ENCODE measurements around the gene MCM8. TPM values are rescaled to one million over a fixed set of nuclear protein-coding genes. Genes with fewer than 3 reads are reported as not detected.

Gene MCM8
- total RNA-seq, 1 experiment from 2014 or later, result 28.0 TPM

GRCh38 chr20:5970381-5970780, 19.9 kb downstream of the MCM8 start:
- ChIA-PET CTCF (no interaction called here), POLR2A (no interaction called here)
- TF ChIP-seq FOXP1 (CRISPR knock-in tag; IDR thresholded peaks at IDR 0.05; ENCODE audit: borderline replicate concordance) (no peak), KAT7 (CRISPR knock-in tag; IDR thresholded peaks at IDR 0.05; ENCODE audit: borderline replicate concordance) (no peak)
- TF ChIP-seq, protein P1, sequence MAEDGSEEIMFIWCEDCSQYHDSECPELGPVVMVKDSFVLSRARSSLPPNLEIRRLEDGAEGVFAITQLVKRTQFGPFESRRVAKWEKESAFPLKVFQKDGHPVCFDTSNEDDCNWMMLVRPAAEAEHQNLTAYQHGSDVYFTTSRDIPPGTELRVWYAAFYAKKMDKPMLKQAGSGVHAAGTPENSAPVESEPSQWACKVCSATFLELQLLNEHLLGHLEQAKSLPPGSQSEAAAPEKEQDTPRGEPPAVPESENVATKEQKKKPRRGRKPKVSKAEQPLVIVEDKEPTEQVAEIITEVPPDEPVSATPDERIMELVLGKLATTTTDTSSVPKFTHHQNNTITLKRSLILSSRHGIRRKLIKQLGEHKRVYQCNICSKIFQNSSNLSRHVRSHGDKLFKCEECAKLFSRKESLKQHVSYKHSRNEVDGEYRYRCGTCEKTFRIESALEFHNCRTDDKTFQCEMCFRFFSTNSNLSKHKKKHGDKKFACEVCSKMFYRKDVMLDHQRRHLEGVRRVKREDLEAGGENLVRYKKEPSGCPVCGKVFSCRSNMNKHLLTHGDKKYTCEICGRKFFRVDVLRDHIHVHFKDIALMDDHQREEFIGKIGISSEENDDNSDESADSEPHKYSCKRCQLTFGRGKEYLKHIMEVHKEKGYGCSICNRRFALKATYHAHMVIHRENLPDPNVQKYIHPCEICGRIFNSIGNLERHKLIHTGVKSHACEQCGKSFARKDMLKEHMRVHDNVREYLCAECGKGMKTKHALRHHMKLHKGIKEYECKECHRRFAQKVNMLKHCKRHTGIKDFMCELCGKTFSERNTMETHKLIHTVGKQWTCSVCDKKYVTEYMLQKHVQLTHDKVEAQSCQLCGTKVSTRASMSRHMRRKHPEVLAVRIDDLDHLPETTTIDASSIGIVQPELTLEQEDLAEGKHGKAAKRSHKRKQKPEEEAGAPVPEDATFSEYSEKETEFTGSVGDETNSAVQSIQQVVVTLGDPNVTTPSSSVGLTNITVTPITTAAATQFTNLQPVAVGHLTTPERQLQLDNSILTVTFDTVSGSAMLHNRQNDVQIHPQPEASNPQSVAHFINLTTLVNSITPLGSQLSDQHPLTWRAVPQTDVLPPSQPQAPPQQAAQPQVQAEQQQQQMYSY (CRISPR knock-in tag; IDR thresholded peaks at IDR 0.05), result no peak
- TF ChIP-seq, protein P2, sequence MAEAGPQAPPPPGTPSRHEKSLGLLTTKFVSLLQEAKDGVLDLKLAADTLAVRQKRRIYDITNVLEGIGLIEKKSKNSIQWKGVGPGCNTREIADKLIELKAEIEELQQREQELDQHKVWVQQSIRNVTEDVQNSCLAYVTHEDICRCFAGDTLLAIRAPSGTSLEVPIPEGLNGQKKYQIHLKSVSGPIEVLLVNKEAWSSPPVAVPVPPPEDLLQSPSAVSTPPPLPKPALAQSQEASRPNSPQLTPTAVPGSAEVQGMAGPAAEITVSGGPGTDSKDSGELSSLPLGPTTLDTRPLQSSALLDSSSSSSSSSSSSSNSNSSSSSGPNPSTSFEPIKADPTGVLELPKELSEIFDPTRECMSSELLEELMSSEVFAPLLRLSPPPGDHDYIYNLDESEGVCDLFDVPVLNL (CRISPR knock-in tag; IDR thresholded peaks at IDR 0.05; ENCODE audit: borderline replicate concordance, low read depth), result no peak
- Mint-ChIP-seq H3K9me3 (no peaks in the 10 kb centered on the region), H3K4me1 (peaks cover 15% of the 10 kb centered on the region), H3K27ac (no peak overlapping the region), H3K36me3 (peaks cover 80% of the 10 kb centered on the region), H3K4me3 (no peak overlapping the region), H3K27me3 (ENCODE audit: low read depth) (peaks cover 86% of the 10 kb centered on the region)
- ATAC-seq (no peak), DNase-seq (ENCODE audit: low spot score) (no peak)

GRCh38 chr20:5971203-5971602, 20.8 kb downstream of the MCM8 start:
- ChIA-PET CTCF (no interaction called here), POLR2A (no interaction called here)
- Mint-ChIP-seq H3K27me3 (ENCODE audit: low read depth) (peaks cover 78% of the 10 kb centered on the region), H3K9me3 (no peaks in the 10 kb centered on the region), H3K36me3 (peaks cover 73% of the 10 kb centered on the region), H3K4me3 (no peak overlapping the region), H3K4me1 (peaks cover 15% of the 10 kb centered on the region), H3K27ac (no peak overlapping the region)
- DNase-seq (ENCODE audit: low spot score) (no peak), ATAC-seq (0 out of 2 replicates have a peak, but pooled peaks have one; percentile 45)
- TF ChIP-seq, protein P3, sequence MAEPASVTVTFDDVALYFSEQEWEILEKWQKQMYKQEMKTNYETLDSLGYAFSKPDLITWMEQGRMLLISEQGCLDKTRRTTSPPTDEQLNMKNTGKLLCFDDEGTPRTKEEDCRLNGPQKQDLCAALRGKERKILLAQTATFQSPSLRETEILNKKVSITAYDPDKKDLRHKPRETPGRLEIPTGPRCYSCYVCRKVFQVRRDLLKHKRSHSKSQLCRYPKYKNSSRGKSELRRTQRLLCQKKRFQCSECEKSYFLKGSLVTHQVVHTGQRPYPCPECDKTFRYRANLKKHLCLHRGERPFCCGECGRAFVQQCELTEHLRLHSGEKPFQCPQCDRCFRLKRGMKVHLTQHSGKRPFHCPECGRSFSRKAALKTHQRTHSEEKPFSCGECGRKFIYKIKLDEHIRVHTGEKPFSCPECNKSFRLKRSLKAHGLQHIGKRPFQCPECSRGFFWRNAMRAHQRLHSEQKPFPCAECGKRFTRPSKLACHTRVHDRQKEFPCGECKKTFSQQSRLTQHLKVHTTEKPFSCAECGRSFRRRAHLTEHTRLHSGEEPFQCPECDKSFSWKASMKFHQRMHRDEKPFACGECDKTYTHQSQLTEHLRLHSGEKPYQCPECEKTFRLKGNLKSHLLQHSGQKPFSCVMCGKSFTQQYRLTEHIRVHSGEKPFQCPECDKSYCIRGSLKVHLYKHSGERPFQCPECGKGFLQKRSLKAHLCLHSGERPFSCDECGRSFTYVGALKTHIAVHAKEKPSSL (CRISPR knock-in tag; conservative IDR thresholded peaks at IDR 0.05), result no peak
- TF ChIP-seq ZBTB43 (CRISPR knock-in tag; IDR thresholded peaks at IDR 0.05) (no peak), PRRX2 (CRISPR knock-in tag; IDR thresholded peaks at IDR 0.05) (no peak), IRF2 (CRISPR knock-in tag; IDR thresholded peaks at IDR 0.05; ENCODE audit: borderline replicate concordance, low read depth) (no peak), RELA (CRISPR knock-in tag; IDR thresholded peaks at IDR 0.05; ENCODE audit: borderline replicate concordance) (no peak), NFE2L1 (CRISPR knock-in tag; IDR thresholded peaks at IDR 0.05) (no peak), CREM (CRISPR knock-in tag; IDR thresholded peaks at IDR 0.05) (no peak), FOXP4 (CRISPR knock-in tag; IDR thresholded peaks at IDR 0.05) (no peak), ATF2 (CRISPR knock-in tag; IDR thresholded peaks at IDR 0.05; ENCODE audit: borderline replicate concordance, low read depth) (no peak), CREB1 (CRISPR knock-in tag; IDR thresholded peaks at IDR 0.05) (no peak), JUN (CRISPR knock-in tag; IDR thresholded peaks at IDR 0.05) (no peak), ZNF396 (CRISPR knock-in tag; IDR thresholded peaks at IDR 0.05; ENCODE audit: borderline replicate concordance) (no peak)
- TF ChIP-seq, protein P4, sequence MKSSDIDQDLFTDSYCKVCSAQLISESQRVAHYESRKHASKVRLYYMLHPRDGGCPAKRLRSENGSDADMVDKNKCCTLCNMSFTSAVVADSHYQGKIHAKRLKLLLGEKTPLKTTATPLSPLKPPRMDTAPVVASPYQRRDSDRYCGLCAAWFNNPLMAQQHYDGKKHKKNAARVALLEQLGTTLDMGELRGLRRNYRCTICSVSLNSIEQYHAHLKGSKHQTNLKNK (CRISPR knock-in tag; IDR thresholded peaks at IDR 0.05), result no peak
